Subcutaneous abdominal adipose tissue (tissue), 5 donors: Measurements from ENCODE around the gene HRH3.

ENCODE experiments used
- H3K27ac ChIP-seq: one replicate; pipeline ENCODE4 v1.7.0; 2013; ENCODE audit warnings: low read depth, mild to moderate bottlenecking, inconsistent platforms, low read length, moderate library complexity
- H3K27me3 ChIP-seq, 5 donors: one replicate each; pipeline ENCODE4 v1.7.0; 2013; ENCODE audit warnings: low read length in 5 of 5, inconsistent platforms in 1 of 5; ENCODE audit not compliant: control insufficient read depth in 5 of 5, insufficient read depth in 4 of 5
- H3K36me3 ChIP-seq, 5 donors: one replicate each; pipeline ENCODE4 v1.7.0; 2013; ENCODE audit warnings: low read length in 5 of 5; ENCODE audit not compliant: control insufficient read depth in 5 of 5, insufficient read depth in 5 of 5
- H3K4me1 ChIP-seq, 5 donors: one replicate each; pipeline ENCODE4 v1.7.0; 2013; ENCODE audit warnings: low read length in 5 of 5, mild to moderate bottlenecking in 3 of 5, moderate library complexity in 1 of 5; ENCODE audit not compliant: control insufficient read depth in 5 of 5, insufficient read depth in 5 of 5
- H3K4me3 ChIP-seq, 5 donors: one replicate each; pipeline ENCODE4 v1.7.0; 2013; ENCODE audit warnings: low read length in 5 of 5, low read depth in 1 of 5
- H3K9ac ChIP-seq, 5 donors: one replicate each; pipeline ENCODE4 v1.7.0; 2013; ENCODE audit warnings: low read length in 5 of 5, mild to moderate bottlenecking in 4 of 5, moderate library complexity in 3 of 5
- H3K9me3 ChIP-seq, 5 donors: one replicate each; pipeline ENCODE4 v1.7.0; 2013; ENCODE audit warnings: low read length in 5 of 5; ENCODE audit not compliant: control insufficient read depth in 5 of 5
- donor health status: healthy.
- donor health status: healthy.
- donor health status: healthy.
- donor health status: healthy.
- donor health status: healthy.

Gene HRH3

GRCh38 chr20:62201173-62202082 lies 18.6 kb downstream of the HRH3 start:
- H3K9ac ChIP-seq = no peak overlapping the region
- no peak overlapping the region for H3K4me3 ChIP-seq
- no peak overlapping the region for H3K27ac ChIP-seq
- H3K27me3 ChIP-seq = no peaks in the 10 kb centered on the region
- H3K4me1 ChIP-seq = peaks cover 0 to 6% (median 0%) of the 10 kb centered on the region in 5 donors
- no peaks in the 10 kb centered on the region for H3K9me3 ChIP-seq
- H3K36me3 ChIP-seq = peaks cover 6 to 55% (median 51%) of the 10 kb centered on the region in 5 donors

DNA sequence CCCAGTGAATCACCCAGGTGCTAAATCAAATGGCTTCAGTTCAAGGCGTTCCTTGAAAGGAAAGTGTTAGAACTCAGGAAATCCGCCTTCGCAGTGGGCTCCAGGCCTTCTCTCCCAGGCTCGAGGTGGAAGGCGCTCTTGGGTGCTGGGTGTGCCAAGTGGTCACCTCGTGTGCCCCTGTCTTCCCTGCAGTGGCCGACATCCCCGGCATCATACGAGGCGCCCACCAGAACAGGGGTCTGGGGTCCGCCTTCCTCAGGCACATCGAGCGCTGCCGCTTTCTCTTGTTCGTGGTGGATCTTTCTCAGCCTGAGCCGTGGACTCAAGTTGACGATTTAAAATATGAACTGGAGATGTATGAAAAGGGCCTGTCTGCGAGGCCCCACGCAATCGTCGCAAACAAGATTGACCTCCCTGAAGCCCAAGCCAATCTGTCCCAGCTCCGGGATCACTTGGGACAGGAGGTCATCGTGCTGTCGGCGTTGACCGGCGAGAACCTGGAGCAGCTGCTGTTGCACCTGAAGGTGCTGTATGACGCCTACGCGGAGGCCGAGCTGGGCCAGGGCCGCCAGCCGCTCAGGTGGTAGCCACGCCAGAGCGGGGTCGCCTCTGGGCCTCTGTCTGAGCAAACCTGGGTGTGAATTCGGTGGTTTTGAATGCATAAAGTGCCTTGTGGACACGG lies 19.4 kb downstream of the HRH3 start:
- H3K27me3 ChIP-seq = no peaks in the 10 kb centered on the region
- no peak overlapping the region for H3K27ac ChIP-seq
- H3K9me3 ChIP-seq = no peaks in the 10 kb centered on the region
- no peak overlapping the region for H3K4me3 ChIP-seq
- peaks cover 6 to 63% (median 55%) of the 10 kb centered on the region in 5 donors for H3K36me3 ChIP-seq
- H3K4me1 ChIP-seq = peaks cover 0 to 6% (median 0%) of the 10 kb centered on the region in 5 donors
- H3K9ac ChIP-seq = no peak overlapping the region

DNA sequence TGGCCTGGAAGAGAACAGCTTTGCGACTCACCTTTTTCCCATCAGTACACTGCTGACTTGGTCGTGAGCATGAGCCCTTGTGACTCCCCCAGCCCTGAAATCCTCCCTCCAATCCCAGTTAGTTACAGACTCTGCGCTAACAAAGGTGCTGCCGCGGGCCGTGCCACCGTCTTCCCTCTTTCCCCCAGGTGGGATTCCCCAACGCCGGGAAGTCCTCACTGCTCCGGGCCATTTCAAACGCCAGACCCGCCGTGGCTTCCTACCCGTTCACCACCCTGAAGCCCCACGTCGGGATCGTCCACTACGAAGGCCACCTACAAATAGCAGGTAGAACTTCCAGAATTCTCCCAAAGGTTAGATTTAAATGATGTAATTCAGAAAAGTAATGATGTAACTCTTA lies 21.1 kb downstream of the HRH3 start:
- Histone ChIP-seq H3K4me3 (no peak overlapping the region), H3K4me1 (peaks cover 0 to 6% (median 0%) of the 10 kb centered on the region in 5 donors), H3K27me3 (no peaks in the 10 kb centered on the region), H3K36me3 (peaks cover 6 to 69% (median 56%) of the 10 kb centered on the region in 5 donors), H3K9ac (no peak overlapping the region), H3K27ac (no peak overlapping the region), H3K9me3 (no peaks in the 10 kb centered on the region)

DNA sequence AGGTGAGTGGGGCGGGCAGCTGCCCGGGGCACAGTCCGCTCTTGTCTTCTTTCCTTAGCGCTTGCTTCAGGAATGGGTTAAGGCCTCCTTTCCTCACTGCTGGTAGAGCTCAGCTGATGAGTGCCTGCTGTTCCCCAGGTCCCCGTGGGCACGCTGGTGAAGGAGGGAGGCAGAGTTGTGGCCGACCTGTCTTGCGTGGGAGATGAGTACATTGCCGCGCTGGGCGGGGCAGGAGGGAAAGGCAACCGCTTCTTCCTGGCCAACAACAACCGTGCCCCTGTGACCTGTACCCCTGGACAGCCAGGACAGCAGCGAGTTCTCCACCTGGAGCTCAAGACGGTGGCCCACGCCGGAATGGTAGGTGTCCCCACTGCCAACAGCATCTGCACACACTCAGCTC lies 21.6 kb downstream of the HRH3 start:
- Histone ChIP-seq H3K27ac (no peak overlapping the region), H3K9ac (no peak overlapping the region), H3K4me3 (no peak overlapping the region), H3K27me3 (no peaks in the 10 kb centered on the region), H3K36me3 (peaks cover 6 to 71% (median 59%) of the 10 kb centered on the region in 5 donors), H3K9me3 (no peaks in the 10 kb centered on the region), H3K4me1 (peaks cover 0 to 6% (median 0%) of the 10 kb centered on the region in 5 donors)

DNA sequence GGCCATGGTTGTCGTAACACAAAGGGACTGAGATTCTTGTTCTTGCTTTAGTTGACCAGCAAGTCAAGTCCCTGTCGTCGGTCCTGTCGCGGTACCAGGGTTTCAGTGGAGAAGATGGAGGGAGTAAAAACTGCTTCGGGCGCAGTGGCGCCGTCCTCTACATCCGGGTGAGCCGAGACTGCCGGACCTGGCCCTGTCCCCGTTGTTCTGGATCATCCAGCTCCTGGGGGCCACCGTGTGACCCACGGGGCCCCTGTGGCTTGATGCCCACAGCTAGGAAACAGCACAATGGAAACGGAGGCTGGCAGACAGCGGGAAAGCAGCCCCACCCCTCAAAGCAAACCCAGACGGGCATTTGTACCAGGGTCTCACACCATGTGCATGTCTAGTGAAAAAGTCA lies 22.3 kb downstream of the HRH3 start:
- Histone ChIP-seq H3K27me3 (no peaks in the 10 kb centered on the region), H3K9ac (no peak overlapping the region), H3K36me3 (peaks cover 6 to 70% (median 63%) of the 10 kb centered on the region in 5 donors), H3K4me3 (no peak overlapping the region), H3K27ac (no peak overlapping the region), H3K9me3 (no peaks in the 10 kb centered on the region), H3K4me1 (no peaks in the 10 kb centered on the region)

DNA sequence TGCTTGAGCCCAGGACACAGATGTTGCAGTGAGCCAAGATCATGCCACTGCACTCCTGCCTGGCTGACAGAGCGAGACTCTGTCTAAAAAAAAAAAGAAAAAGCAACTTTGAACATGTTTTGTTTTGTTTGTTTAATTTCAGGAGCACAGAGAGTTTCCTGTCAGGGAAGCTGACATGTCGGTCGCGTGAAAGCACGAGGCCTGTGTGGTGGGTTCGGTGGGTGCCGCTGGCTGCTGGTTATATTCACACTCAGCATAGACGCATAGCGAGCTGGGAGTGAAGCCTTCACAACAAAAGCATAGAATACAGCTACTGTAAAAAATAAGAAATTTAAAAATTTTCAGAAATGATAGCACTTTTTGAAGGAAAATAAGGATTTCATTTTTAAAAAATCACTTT lies 22.8 kb downstream of the HRH3 start:
- Histone ChIP-seq H3K27me3 (no peaks in the 10 kb centered on the region), H3K4me3 (no peak overlapping the region), H3K9ac (no peak overlapping the region), H3K9me3 (no peaks in the 10 kb centered on the region), H3K36me3 (peaks cover 6 to 69% (median 64%) of the 10 kb centered on the region in 5 donors), H3K4me1 (no peaks in the 10 kb centered on the region), H3K27ac (no peak overlapping the region)

- Histone ChIP-seq H3K4me1 (no peaks in the 10 kb centered on the region), H3K9me3 (no peaks in the 10 kb centered on the region), H3K27ac (no peak overlapping the region), H3K4me3 (no peak overlapping the region), H3K9ac (no peak overlapping the region), H3K36me3 (peaks cover 6 to 65% (median 59%) of the 10 kb centered on the region in 5 donors), H3K27me3 (no peaks in the 10 kb centered on the region)
Observed at GRCh38 chr20:62196286-62196685, 23.8 kb downstream of the HRH3 start.

DNA sequence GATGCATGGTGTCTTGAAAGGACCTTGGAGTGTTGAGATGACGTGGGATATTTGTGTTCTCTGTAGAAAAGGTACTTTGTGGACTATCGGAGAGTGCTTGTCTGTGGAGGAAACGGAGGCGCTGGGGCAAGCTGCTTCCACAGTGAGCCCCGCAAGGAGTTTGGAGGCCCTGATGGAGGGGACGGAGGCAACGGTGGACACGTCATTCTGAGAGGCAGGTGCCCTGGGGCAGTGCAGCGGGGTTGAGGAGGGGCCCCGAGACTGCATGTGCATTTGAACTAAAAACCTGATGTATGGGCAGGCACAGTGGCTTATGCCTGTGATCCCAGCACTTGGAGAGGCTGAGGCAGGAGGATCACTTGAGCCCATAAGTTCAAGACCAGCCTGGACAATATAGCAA lies 24.3 kb downstream of the HRH3 start:
- Histone ChIP-seq H3K9ac (no peak overlapping the region), H3K27ac (no peak overlapping the region), H3K36me3 (peaks cover 6 to 64% (median 57%) of the 10 kb centered on the region in 5 donors)

GRCh38 chr20:62195075-62195405 lies 25.0 kb downstream of the HRH3 start:
- no peak overlapping the region for H3K4me3 ChIP-seq
- no peaks in the 10 kb centered on the region for H3K4me1 ChIP-seq
- no peaks in the 10 kb centered on the region for H3K9me3 ChIP-seq
- H3K27ac ChIP-seq = no peak overlapping the region
- H3K36me3 ChIP-seq = peaks cover 4 to 58% (median 54%) of the 10 kb centered on the region in 5 donors
- no peak overlapping the region for H3K9ac ChIP-seq
- no peaks in the 10 kb centered on the region for H3K27me3 ChIP-seq

More for the DNA sequence above, 24.3 kb downstream of the HRH3 start:
- H3K9me3 ChIP-seq = no peaks in the 10 kb centered on the region
- H3K27me3 ChIP-seq = no peaks in the 10 kb centered on the region
- H3K4me1 ChIP-seq = no peaks in the 10 kb centered on the region
- no peak overlapping the region for H3K4me3 ChIP-seq
